Right atrium auricular region (tissue), 2 donors: ENCODE results near the gene LDLRAD3. TPM values are rescaled to one million over a fixed set of nuclear protein-coding genes. Genes with fewer than 3 reads are reported as not detected.
A peak's percentile ranks its signal among the peaks of the same experiment; 100 is the strongest.

Experiments used
- DNase-seq: peaks from one replicate; pipeline ENCODE4 v3.0.0-alpha.2; 2019; ENCODE audit warnings: low spot score
- H3K27ac ChIP-seq, 2 donors: fragments of 200-600 bp; sonication (generic); 1 replicate in 1 of 2; 2 replicates in 1 of 2; pipeline ENCODE4 v1.5.1; 2016 to 2019
- H3K27me3 ChIP-seq, 2 donors: fragments of 200-600 bp; sonication (generic); one replicate each; pipeline versions ENCODE4 v1.5.1 to v1.6.0; 2017 to 2019
- H3K36me3 ChIP-seq: fragments of 200-600 bp; sonication (generic); one replicate; pipeline ENCODE4 v1.5.1; 2016
- H3K4me1 ChIP-seq, 2 donors: fragments of 200-600 bp; sonication (generic); one replicate each; pipeline versions ENCODE4 v1.5.1 to v1.6.0; 2017 to 2019
- H3K4me3 ChIP-seq, 2 donors: fragments of 200-600 bp; sonication (generic); 1 replicate in 1 of 2; 2 replicates in 1 of 2; pipeline ENCODE4 v1.5.1; 2017 to 2019; ENCODE audit warnings: mild to moderate bottlenecking in 1 of 2, moderate library complexity in 1 of 2
- H3K9me3 ChIP-seq, 2 donors: fragments of 200-600 bp; sonication (generic); one replicate each; pipeline ENCODE4 v1.5.1; 2019
- CTCF ChIP-seq, 2 donors: fragments of 200-600 bp; sonication (generic); IDR thresholded peaks; one replicate each; pipeline ENCODE4 v1.5.1; 2019; ENCODE audit warnings: antibody characterized with exemption in 2 of 2
- total RNA-seq, 2 donors: library from RNA; depleted of rRNA; stranded (reverse); fragments of >200 nt; gene quantifications; one replicate each; pipeline ENCODE4 v1.1.0, GENCODE V29; 2016

LDLRAD3 gene
- total RNA-seq, 2 donors from 2014 or later: 3.6 to 7.0 TPM

DNA sequence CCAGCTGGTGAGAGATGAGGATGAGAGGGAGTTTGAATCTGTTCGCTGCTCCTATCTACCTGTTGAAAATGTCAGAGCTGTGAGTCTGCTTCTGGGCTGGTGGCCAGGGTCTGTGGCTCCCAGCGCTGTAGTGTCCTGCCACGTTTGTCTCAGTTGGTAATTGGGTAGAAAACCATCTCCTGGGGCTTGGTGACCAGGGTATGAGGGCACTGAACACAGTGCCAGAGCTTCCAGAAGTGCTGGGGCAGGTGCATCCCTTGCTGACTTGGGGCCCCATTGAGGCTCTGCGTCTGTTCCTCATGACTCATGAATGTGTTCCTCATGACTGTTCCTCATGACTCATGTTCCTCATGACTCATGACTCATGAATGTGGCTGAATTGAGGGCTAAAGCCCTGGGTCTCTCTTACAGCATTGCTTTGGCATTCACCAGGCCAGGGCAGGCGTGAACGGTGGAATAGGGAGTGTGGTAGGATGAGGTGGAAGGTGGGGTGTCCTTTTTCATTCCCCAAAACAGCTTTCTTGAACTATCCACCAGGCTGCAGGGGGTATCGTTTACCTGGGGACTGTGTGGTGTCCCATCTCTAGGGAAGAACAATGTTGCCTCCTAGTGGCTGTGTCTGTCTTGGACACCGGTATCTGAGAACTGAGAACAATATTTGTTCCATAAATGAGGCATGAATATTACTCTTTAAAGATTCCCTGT, 205.8 kb downstream of the LDLRAD3 start:
- peak; percentile 75 for DNase-seq
- Histone ChIP-seq H3K4me3 (no peak overlapping the region), H3K27me3 (no peaks in the 10 kb centered on the region), H3K36me3 (no peaks in the 10 kb centered on the region), H3K9me3 (no peaks in the 10 kb centered on the region), H3K27ac (no peak overlapping the region), H3K4me1 (peaks cover 0 to 8% of the 10 kb centered on the region in 2 donors)
- TF ChIP-seq CTCF (IDR thresholded peaks at IDR 0.05): peak in 1 of 2 donors; percentile 38

GRCh38 chr11:36150986-36151385, 207.1 kb downstream of the LDLRAD3 start:
- H3K27ac ChIP-seq: no peak overlapping the region
- H3K27me3 ChIP-seq: no peaks in the 10 kb centered on the region
- no peaks in the 10 kb centered on the region for H3K9me3 ChIP-seq
- H3K4me1 ChIP-seq: peaks cover 0 to 14% of the 10 kb centered on the region in 2 donors
- no peak for TF ChIP-seq CTCF (IDR thresholded peaks at IDR 0.05)
- no peak for DNase-seq
- H3K36me3 ChIP-seq: no peaks in the 10 kb centered on the region
- H3K4me3 ChIP-seq: no peak overlapping the region

DNA sequence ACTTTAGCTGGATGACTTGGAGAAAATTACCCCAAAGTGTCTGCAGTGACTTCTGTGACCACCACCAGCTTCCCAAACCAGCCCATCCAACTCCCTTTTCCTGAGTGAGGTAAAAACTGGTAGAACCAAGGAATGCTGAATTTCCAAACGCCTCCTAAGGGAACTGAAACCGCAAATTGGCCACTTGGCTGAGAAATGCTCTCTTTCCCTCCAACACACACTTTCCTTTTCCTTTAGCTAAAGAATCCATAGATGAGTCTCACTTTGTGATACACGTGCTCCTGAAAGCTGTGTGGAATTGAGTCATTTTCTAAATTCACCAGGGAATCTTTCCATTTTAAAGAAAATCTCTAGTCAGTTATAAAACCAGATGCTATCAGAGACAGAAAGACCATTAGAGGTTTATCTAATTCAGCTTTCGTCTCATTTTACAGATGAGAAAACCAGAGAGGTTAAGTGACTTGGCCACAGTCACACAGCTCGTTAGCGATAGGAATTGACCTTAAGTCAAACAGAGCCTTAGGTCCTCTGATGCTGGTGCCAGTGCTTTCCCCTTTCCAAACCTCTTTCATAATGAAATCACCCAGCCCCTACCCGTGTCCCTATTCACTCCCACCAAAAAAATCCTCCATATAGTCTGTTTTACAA, 208.2 kb downstream of the LDLRAD3 start:
- DNase-seq: no peak
- Histone ChIP-seq H3K27ac (no peak overlapping the region), H3K4me3 (no peak overlapping the region), H3K27me3 (no peaks in the 10 kb centered on the region), H3K4me1 (peaks cover 0 to 22% of the 10 kb centered on the region in 2 donors), H3K36me3 (no peaks in the 10 kb centered on the region), H3K9me3 (no peaks in the 10 kb centered on the region)
- no peak for TF ChIP-seq CTCF (IDR thresholded peaks at IDR 0.05)

GRCh38 chr11:36153551-36153950, 209.7 kb downstream of the LDLRAD3 start:
- Histone ChIP-seq H3K36me3 (no peaks in the 10 kb centered on the region), H3K27ac (no peak overlapping the region), H3K9me3 (no peaks in the 10 kb centered on the region), H3K27me3 (no peaks in the 10 kb centered on the region), H3K4me3 (no peak overlapping the region), H3K4me1 (peaks cover 0 to 27% of the 10 kb centered on the region in 2 donors)
- TF ChIP-seq CTCF (IDR thresholded peaks at IDR 0.05): no peak
- no peak for DNase-seq

DNA sequence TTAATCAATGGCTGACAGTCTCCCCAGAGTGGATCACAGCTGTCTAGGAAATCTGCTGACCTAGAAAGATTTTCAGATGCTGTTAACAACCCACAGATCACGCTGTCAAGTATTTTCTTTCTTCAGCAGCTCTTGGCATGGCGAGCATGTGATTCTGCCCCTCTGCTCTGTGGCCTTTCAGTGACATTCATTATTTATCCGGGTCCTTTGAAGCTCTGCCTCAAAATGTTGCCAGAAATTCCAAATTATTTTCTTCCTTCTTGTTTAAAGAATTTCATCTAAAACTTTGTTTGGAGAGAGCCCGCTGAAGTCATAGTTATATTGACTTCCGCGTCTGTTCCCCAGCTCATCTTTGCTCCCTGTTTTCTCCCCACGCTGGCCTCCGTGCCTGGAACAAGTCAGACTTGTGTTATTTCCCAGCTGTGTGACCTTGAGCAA, 211.3 kb downstream of the LDLRAD3 start:
- H3K36me3 ChIP-seq: no peaks in the 10 kb centered on the region
- TF ChIP-seq CTCF (IDR thresholded peaks at IDR 0.05): no peak
- DNase-seq: no peak
- H3K9me3 ChIP-seq: no peaks in the 10 kb centered on the region
- H3K4me1 ChIP-seq: peaks cover 0 to 19% of the 10 kb centered on the region in 2 donors
- no peaks in the 10 kb centered on the region for H3K27me3 ChIP-seq
- H3K27ac ChIP-seq: peak overlapping the region in 1 of 2 donors; percentile 8
- H3K4me3 ChIP-seq: no peak overlapping the region
